GM18511 (cell line): Measurements from ENCODE around the gene EXPH5.

Experiments used
- ATAC-seq: cut with Tn5 transposase; IDR thresholded peaks from one replicate; pipeline ENCODE4 v1.9.1; 2021; ENCODE audit warnings: mild to moderate bottlenecking, moderate library complexity; ENCODE audit not compliant: unreplicated experiment

EXPH5 gene

GRCh38 chr11:108527382-108527781 is 66.2 kb downstream of the EXPH5 start:
- ATAC-seq: no peak

GRCh38 chr11:108525161-108525560 is 68.4 kb downstream of the EXPH5 start:
- no peak for ATAC-seq

- no peak for ATAC-seq
These were observed 69.1 kb downstream of the EXPH5 start for GRCh38 chr11:108524422-108524821.

- ATAC-seq: no peak
These were observed 71.2 kb downstream of the EXPH5 start for GRCh38 chr11:108522318-108522717.

- ATAC-seq: no peak
These were observed 75.0 kb downstream of the EXPH5 start for GRCh38 chr11:108518581-108518980.

- no peak for ATAC-seq
These were observed 77.4 kb downstream of the EXPH5 start for GRCh38 chr11:108516125-108516524.

- no peak for ATAC-seq
These were observed 80.9 kb downstream of the EXPH5 start for GRCh38 chr11:108512708-108513107.

- ATAC-seq: no peak
These were observed 81.6 kb downstream of the EXPH5 start for GRCh38 chr11:108511851-108512474.

- ATAC-seq: no peak
These were observed 84.6 kb downstream of the EXPH5 start for GRCh38 chr11:108508653-108509593.

GRCh38 chr11:108501396-108501795 is 92.2 kb downstream of the EXPH5 start:
- no peak for ATAC-seq

GRCh38 chr11:108500721-108501120 is 92.8 kb downstream of the EXPH5 start:
- no peak for ATAC-seq

GRCh38 chr11:108500169-108500568 is 93.4 kb downstream of the EXPH5 start:
- ATAC-seq: no peak

GRCh38 chr11:108498816-108499408 is 94.7 kb downstream of the EXPH5 start:
- ATAC-seq: no peak

GRCh38 chr11:108498046-108498815 is 95.3 kb downstream of the EXPH5 start, which contains the start of gene POGLUT3:
Gene POGLUT3, minus strand, starts transcription at chr11:108498384. Its CDS starts 18 bp downstream, at chr11:108498366.
- ATAC-seq: peak; percentile 65

- peak; percentile 62 for ATAC-seq
These were observed 96.1 kb downstream of the EXPH5 start for GRCh38 chr11:108497317-108498045.

GRCh38 chr11:108496643-108497256 is 96.8 kb downstream of the EXPH5 start:
- no peak for ATAC-seq

GRCh38 chr11:108495326-108495725 is 98.2 kb downstream of the EXPH5 start:
- ATAC-seq: no peak

- no peak for ATAC-seq
These were observed 99.4 kb downstream of the EXPH5 start for GRCh38 chr11:108494182-108494581.

- no peak for ATAC-seq
These were observed 101.6 kb downstream of the EXPH5 start for GRCh38 chr11:108491936-108492335.

GRCh38 chr11:108486828-108487227 is 106.7 kb downstream of the EXPH5 start:
- ATAC-seq: no peak
